ENCODE measurements around the gene TMEM87B.

Gene TMEM87B

DNA sequence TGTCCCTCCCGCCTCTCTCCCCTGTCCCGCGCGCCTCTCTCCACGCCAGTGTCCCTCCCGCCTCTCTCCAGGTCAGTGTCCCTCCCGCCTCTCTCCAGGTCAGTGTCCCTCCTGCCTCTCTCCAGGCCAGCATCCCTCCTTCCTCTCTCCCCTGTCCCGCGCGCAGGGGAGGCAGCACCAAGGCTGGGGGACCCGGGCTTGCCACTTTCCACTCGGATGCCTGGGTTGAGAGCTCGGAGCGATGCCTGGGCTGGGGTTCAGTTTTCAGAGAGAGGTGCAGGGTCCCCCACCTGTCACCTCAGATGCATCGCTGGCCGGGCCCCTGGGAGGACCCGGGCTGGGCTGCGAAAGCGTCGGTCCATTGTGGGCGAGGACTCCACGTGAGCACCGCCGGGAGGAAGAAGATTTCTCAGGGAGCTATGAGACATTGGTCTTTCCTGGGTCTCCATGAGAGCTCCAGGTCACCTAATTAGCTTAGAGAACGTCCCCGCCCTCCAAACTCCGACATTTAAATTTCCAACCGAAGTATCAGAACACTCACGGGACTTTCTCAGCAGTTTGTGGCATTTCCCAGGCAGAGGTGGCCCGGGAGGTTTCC lies 85.2 kb downstream of the TMEM87B start:
- H3K9ac ChIP-seq (ENCODE audit: low read length), result no peak overlapping the region
- H4K20me1 ChIP-seq (ENCODE audit: insufficient read depth, low read length), result no peaks in the 10 kb centered on the region
- H3K79me2 ChIP-seq (ENCODE audit: low read length), result no peaks in the 10 kb centered on the region
- H3K27me3 ChIP-seq (replicated peaks; ENCODE audit: insufficient read depth, low read length), result no peaks in the 10 kb centered on the region
- H3K4me2 ChIP-seq (ENCODE audit: low read depth, low read length), result no peak overlapping the region
- H3K9me3 ChIP-seq (replicated peaks; ENCODE audit: insufficient read depth, low read length), result no peaks in the 10 kb centered on the region
- H3K36me3 ChIP-seq (replicated peaks; ENCODE audit: insufficient read depth, low read length), result no peaks in the 10 kb centered on the region
- H3K27ac ChIP-seq (ENCODE audit: low read length), result no peak overlapping the region
- 0 out of 2 replicates have a peak, but pooled peaks cover 3% of the 10 kb centered on the region for H3K4me1 ChIP-seq (ENCODE audit: low read length)
- no peaks in the 10 kb centered on the region for H3K9me2 ChIP-seq (replicated peaks; ENCODE audit: insufficient read depth, low read length)
- TF ChIP-seq, protein P1, sequence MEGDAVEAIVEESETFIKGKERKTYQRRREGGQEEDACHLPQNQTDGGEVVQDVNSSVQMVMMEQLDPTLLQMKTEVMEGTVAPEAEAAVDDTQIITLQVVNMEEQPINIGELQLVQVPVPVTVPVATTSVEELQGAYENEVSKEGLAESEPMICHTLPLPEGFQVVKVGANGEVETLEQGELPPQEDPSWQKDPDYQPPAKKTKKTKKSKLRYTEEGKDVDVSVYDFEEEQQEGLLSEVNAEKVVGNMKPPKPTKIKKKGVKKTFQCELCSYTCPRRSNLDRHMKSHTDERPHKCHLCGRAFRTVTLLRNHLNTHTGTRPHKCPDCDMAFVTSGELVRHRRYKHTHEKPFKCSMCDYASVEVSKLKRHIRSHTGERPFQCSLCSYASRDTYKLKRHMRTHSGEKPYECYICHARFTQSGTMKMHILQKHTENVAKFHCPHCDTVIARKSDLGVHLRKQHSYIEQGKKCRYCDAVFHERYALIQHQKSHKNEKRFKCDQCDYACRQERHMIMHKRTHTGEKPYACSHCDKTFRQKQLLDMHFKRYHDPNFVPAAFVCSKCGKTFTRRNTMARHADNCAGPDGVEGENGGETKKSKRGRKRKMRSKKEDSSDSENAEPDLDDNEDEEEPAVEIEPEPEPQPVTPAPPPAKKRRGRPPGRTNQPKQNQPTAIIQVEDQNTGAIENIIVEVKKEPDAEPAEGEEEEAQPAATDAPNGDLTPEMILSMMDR (IDR thresholded peaks at IDR 0.05; ENCODE audit: low read length), result no peak
- TF ChIP-seq EZH2 (optimal IDR thresholded peaks at IDR 0.05; ENCODE audit: low read depth, low read length) (no peak), EZH2phosphoT487 (IDR thresholded peaks at IDR 0.05; ENCODE audit: low read length) (no peak)
- DNase-seq, result no peak
- H2AFZ ChIP-seq (ENCODE audit: low read length), result no peak overlapping the region
- H3F3A ChIP-seq (ENCODE audit: insufficient read depth, low read length), result no peaks in the 10 kb centered on the region
- no peak overlapping the region for H3K4me3 ChIP-seq (ENCODE audit: low read length)

DNA sequence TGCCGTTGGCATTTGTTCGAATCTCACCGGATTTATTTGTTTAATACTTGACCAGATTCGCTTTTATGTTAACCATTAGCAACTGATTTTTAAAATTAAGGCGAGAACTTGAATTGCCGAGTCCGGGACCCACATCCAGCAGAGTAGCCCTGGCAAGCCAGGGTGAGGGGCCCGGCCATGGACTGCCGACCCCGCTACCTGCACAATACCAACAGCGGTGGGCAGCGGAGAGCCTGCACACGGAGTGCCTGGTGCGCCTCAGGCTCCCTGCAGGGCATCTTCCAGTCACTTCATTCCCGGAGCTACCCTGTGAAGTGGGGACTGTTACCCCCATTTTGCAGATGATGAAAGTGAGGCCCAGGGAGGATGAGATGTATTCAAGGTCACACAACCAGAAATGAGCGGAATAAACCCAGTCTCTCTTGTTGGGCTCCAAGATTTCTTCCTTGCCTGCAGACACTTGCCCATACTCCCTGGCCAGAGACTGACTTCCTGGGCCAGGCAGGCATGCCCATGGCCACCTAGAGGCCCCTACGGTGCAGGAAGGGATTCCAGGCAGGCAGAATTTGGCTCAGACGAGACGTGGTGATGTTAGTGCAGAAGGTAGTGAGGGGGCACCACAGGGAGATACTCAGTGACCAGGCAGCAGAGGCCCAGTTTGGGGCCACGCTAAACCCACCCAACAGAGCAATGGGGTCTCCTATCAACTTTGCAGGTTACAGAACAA lies 86.0 kb downstream of the TMEM87B start:
- no peak overlapping the region for H2AFZ ChIP-seq (ENCODE audit: low read length)
- DNase-seq, result no peak

DNA sequence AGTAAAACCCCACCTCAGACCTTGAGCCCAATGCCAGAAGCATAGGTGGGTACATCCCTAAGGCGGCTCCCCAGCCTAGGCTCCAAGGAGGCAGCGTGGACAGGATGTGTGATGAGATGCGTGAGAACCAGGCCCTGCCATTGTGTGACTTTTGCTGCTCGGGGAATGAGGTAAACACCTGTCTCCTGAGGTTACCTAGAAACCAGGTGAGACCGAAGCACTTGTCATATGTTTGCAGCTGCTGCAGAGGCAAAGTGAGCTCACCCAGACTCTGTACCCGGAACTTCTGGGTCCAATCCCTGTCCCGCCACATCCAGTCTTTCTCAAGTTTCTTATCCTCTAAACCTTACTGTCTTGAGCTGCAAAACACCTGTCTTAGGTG lies 86.5 kb downstream of the TMEM87B start:
- DNase-seq, result no peak
- no peak overlapping the region for H2AFZ ChIP-seq (ENCODE audit: low read length)
- 0 out of 2 replicates have a peak, but pooled peaks cover 3% of the 10 kb centered on the region for H3K4me1 ChIP-seq (ENCODE audit: low read length)
- H3K9me2 ChIP-seq (replicated peaks; ENCODE audit: insufficient read depth, low read length), result no peaks in the 10 kb centered on the region
- H3K9ac ChIP-seq (ENCODE audit: low read length), result no peak overlapping the region
- no peak overlapping the region for H3K4me2 ChIP-seq (ENCODE audit: low read depth, low read length)
- no peak overlapping the region for H3K27ac ChIP-seq (ENCODE audit: low read length)
- H3K27me3 ChIP-seq (replicated peaks; ENCODE audit: insufficient read depth, low read length), result no peaks in the 10 kb centered on the region
- TF ChIP-seq, protein P1 (IDR thresholded peaks at IDR 0.05; ENCODE audit: low read length), result no peak
- no peak for TF ChIP-seq EZH2 (optimal IDR thresholded peaks at IDR 0.05; ENCODE audit: low read depth, low read length)
- TF ChIP-seq EZH2phosphoT487 (IDR thresholded peaks at IDR 0.05; ENCODE audit: low read length), result no peak
- H4K20me1 ChIP-seq (ENCODE audit: insufficient read depth, low read length), result no peaks in the 10 kb centered on the region
- no peaks in the 10 kb centered on the region for H3K79me2 ChIP-seq (ENCODE audit: low read length)
- no peaks in the 10 kb centered on the region for H3F3A ChIP-seq (ENCODE audit: insufficient read depth, low read length)
- H3K9me3 ChIP-seq (replicated peaks; ENCODE audit: insufficient read depth, low read length), result no peaks in the 10 kb centered on the region
- no peak overlapping the region for H3K4me3 ChIP-seq (ENCODE audit: low read length)
- H3K36me3 ChIP-seq (replicated peaks; ENCODE audit: insufficient read depth, low read length), result no peaks in the 10 kb centered on the region

More for the DNA sequence above, 86.0 kb downstream of the TMEM87B start:
- Histone ChIP-seq H3K4me2 (ENCODE audit: low read depth, low read length) (no peak overlapping the region), H3K79me2 (ENCODE audit: low read length) (no peaks in the 10 kb centered on the region), H3K36me3 (replicated peaks; ENCODE audit: insufficient read depth, low read length) (no peaks in the 10 kb centered on the region), H3K9me2 (replicated peaks; ENCODE audit: insufficient read depth, low read length) (no peaks in the 10 kb centered on the region), H3F3A (ENCODE audit: insufficient read depth, low read length) (no peaks in the 10 kb centered on the region), H3K9me3 (replicated peaks; ENCODE audit: insufficient read depth, low read length) (no peaks in the 10 kb centered on the region), H4K20me1 (ENCODE audit: insufficient read depth, low read length) (no peaks in the 10 kb centered on the region), H3K4me1 (ENCODE audit: low read length) (0 out of 2 replicates have a peak, but pooled peaks cover 3% of the 10 kb centered on the region), H3K9ac (ENCODE audit: low read length) (no peak overlapping the region), H3K27ac (ENCODE audit: low read length) (no peak overlapping the region), H3K27me3 (replicated peaks; ENCODE audit: insufficient read depth, low read length) (no peaks in the 10 kb centered on the region), H3K4me3 (ENCODE audit: low read length) (no peak overlapping the region)
- TF ChIP-seq EZH2phosphoT487 (IDR thresholded peaks at IDR 0.05; ENCODE audit: low read length) (no peak), EZH2 (optimal IDR thresholded peaks at IDR 0.05; ENCODE audit: low read depth, low read length) (no peak)
- TF ChIP-seq, protein P1 (IDR thresholded peaks at IDR 0.05; ENCODE audit: low read length), result no peak

Measured in MM.1S (cell line).